HG03439 (cell line): ENCODE data around the gene PDE3A.
"Not testable (repeated sequence)": the region's sequence is repeated elsewhere in the genome, so short reads cannot be mapped to it uniquely, and the experiment has no call there.

Experiments
- ATAC-seq: cut with Tn5 transposase; IDR thresholded peaks from one replicate; pipeline ENCODE4 v1.9.1; 2021; ENCODE audit warnings: mild to moderate bottlenecking, moderate library complexity; ENCODE audit not compliant: unreplicated experiment

The PDE3A gene

DNA sequence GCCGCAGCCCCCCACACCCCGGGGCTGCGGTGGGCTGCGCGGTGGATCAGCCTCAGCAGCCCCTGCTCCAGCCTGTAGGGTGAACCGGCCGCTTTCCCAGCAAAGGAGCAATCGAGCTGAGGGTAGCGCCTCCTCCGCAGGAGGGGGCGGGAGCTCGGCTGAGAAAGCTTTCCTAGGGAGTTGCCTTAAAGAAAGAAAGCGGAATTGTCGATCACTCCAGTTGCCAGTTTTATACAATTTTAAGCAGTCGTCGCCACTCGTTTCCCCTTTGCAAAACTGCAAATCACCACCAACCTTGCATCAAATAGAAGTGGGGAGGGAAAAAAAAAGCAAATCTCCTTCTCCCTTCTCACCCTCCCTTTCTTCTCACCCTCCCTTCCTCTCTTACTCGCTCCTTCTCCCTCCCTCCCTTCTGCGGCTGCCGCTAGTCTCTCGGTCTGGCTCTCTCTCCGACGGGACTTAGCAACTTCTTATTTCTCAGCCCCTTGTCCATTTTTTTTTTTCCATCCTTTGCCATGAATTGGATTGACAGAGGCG lies at the start of gene PDE3A:
Gene PDE3A, plus strand, starts transcription at position 424 of the 537 bp plus-strand sequence. CDS start 748 bp downstream, outside the sequence.
- no peak for ATAC-seq

- no peak for ATAC-seq
These were observed 49.0 kb upstream of the PDE3A start for GRCh38 chr12:20319366-20319765.

GRCh38 chr12:20320552-20320951 lies 47.8 kb upstream of the PDE3A start:
- no peak for ATAC-seq

- not testable (repeated sequence) for ATAC-seq
These were observed 37.4 kb upstream of the PDE3A start for GRCh38 chr12:20330826-20331505.

DNA sequence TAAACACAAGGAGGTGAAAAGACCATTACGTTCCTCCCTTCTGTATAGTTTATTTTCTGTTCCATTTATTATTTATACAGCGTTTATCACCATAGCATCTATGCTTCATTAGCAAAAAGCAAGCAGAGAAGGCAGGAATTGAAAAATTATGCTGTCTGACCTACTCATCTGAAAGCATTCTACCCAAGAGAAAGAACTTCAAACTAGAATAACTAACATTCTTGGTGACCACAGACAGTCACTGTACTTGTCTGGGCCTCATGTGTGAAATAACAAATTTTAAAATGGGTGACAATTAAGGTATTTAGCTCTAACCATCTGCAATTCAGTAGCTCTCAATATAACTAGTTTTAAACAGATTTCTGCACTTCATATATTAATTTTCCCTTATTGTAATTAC lies 29.3 kb upstream of the PDE3A start:
- no peak for ATAC-seq

GRCh38 chr12:20342111-20342510 lies 26.2 kb upstream of the PDE3A start:
- no peak for ATAC-seq

DNA sequence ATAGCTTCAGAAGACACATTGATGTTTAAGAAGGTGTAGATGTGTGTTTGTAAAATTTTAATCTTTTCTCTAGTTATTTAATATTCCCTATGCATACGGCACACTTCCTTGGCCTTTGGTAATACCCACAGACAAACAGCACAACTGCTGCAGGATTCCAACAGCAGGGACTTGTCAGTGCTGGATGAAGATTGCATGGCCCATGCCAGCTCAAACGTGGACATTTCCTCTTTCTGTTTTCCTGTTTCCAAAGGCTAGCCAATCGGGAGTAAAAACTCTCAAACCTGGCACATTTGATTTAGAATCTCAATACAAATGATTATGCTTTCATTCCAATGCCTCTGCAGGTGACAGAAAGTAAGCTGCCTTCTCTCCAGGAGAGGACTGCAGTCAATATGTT lies 22.5 kb upstream of the PDE3A start:
- no peak for ATAC-seq

DNA sequence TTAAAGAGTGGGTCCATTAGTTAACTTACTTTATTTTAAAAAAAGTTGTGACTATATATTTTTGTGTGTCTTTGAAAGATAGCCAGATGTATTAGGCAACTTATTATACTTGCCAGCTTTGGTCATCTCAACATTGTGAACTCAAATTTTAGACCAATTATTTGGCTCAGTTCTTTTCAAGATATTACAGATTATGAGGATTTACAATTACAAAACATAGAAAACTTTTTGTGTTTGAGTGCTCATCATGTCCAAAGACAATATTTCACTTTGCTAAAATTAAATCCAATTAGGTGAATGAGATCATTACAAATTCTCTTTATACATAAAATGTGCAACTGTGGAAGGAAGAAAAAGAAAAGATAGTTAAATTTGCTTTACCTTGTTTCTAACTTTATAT lies 18.3 kb upstream of the PDE3A start:
- ATAC-seq: no peak

GRCh38 chr12:20350495-20350894 lies 17.8 kb upstream of the PDE3A start:
- no peak for ATAC-seq

DNA sequence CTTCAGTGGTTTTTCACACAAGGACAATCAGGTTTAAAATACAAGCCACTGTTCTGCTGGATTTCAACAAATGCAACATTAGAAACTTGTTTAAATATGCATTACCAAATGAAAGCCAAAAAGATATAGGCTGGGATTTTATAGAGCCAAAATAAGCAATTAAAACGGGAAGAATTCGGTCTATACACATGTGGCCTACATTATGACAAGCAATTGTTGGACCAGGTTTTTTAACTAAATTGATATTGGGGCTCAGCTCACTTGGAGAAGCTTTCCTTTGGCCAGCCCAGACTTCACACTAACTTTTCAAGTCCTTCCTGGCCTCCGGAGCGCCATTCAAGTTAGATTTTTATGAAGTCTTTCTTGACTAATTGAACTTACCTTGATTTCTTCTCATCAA lies 16.9 kb upstream of the PDE3A start:
- no peak for ATAC-seq

- no peak for ATAC-seq
These were observed 12.3 kb upstream of the PDE3A start for GRCh38 chr12:20356048-20356447.

- no peak for ATAC-seq
These were observed 7.9 kb upstream of the PDE3A start for GRCh38 chr12:20360407-20360806.

- ATAC-seq: no peak
These were observed 6.9 kb upstream of the PDE3A start for GRCh38 chr12:20361416-20361815.

DNA sequence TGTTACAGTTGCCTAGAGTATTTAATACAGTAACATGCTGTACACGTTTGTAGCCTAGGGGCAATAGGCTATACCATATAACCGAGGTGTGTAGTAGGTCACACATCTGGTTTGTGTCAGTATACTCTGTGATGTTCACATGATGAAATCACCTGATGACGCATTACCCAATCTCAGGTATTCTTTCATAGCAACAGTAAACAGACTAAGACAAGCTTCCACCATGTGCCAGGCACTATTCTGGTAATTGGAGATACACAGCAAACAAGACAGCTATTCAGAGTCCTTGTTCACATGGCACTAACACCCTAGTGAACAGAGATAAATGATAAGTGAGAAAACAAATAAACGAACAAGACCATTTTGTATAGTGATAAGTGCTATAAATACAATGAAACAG lies 3.8 kb upstream of the PDE3A start:
- no peak for ATAC-seq

DNA sequence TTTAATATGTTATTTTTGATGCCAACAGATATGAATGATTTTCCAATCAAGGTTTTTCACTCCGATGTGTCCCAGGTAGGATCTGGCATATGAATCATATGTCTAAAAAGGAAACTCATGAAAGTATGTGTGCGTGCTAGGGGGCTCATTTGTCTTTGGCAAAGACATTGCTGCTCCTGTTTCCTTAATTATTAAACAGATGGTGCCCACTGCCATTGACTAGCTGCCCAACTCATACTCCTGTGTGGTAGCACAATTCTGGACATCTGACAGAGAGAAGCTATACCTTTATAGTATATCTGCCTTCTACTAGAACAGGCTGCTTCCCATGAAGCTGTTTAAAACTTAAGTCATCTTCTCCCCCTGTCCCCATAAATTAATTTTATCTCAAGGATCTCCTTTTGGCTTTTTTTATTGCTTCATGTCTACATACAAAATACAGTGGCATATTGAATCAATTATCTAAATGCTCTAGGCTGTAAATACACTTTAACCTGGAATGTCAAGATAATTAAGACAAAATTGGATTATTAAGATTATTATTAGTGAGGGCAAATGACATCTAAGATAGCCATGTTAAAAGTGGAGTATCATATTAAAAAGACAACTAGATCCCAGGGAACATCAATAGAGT lies 1.4 kb upstream of the PDE3A start:
- no peak for ATAC-seq

DNA sequence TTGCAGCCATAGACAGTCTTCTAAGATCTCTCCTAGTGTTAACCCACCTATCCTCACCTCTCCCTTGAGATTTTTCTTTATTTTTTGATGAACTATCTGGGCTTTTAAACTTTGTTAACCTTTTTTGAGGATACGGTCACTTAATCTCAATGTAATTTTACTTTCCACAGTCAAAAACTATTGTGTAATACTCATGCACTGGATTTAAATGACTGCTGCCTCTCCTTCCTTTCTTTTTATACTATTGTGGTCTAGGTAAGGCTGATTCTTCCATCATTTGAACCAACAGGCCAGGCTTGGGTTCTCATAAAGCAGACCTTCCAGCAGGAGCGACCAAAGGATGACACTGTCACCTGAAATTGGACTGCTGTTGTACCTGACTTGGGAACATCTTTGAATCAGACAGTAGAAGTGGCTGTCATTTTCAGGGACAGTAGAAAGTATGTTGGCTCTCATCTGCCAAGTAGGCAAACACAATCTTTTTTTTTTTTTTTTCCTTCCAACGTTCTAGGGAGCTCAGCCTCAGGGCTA lies 689 bp upstream of the PDE3A start:
- ATAC-seq: no peak

- ATAC-seq: no peak
These were observed 441 bp downstream of the PDE3A start for GRCh38 chr12:20368651-20369304.

DNA sequence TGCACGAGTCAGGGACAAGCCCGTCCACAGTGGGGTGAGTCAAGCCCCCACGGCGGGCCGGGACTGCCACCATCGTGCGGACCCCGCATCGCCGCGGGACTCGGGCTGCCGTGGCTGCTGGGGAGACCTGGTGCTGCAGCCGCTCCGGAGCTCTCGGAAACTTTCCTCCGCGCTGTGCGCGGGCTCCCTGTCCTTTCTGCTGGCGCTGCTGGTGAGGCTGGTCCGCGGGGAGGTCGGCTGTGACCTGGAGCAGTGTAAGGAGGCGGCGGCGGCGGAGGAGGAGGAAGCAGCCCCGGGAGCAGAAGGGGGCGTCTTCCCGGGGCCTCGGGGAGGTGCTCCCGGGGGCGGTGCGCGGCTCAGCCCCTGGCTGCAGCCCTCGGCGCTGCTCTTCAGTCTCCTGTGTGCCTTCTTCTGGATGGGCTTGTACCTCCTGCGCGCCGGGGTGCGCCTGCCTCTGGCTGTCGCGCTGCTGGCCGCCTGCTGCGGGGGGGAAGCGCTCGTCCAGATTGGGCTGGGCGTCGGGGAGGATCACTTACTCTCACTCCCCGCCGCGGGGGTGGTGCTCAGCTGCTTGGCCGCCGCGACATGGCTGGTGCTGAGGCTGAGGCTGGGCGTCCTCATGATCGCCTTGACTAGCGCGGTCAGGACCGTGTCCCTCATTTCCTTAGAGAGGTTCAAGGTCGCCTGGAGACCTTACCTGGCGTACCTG lies 1.1 kb downstream of the PDE3A start:
- no peak for ATAC-seq

- no peak for ATAC-seq
These were observed 1.7 kb downstream of the PDE3A start for GRCh38 chr12:20370014-20370386.

DNA sequence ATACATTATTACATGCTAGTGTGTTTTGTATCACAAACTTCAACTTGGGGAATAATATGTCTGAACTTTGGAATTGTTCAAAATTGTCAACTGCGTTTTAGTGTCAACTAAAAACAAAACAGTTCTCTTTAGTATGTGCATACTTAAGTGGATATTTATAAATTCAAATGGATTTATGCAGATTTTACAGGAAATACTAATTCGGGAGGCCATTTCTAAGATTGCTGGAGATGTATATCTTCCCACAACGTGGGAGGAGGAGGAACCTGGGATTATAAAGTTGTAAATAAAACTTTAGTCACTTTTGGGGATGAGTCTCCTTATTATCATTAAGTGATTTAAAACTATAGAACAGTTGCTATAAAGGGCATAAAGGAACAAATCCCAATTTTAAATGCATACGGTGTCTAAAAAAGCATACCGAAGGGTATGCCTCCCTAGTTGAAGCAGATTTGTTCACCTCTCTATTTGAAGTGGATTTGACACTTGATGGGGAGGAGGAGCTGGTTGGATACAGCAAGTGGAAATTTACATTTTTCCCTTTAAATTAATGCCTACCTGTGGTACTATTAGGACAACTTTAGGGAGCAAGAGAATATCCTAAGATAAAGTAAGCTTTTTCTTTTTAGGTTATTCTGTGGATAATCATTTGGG lies 2.7 kb downstream of the PDE3A start:
- ATAC-seq: no peak
